ENCODE data around the gene BLVRA.

DNA sequence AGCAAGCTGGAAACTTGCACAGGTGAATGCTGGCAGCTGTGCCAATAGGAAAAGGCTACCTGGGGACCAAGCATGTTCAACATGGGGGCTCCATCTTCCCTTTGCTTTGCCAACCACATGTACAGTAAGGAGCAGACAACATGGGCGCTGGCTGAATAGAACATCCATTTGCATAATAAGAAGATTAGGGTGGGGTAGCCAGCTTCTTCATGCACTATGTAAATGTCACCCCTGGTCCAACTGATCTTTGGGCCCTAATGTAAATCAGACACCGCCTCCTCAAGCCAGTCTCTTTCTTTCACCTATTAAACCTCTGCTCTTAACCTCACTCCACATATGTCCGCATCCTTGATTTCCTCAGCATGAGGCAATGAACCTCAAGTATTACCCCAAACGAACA, 84.8 kb downstream of the BLVRA start:
- TF ChIP-seq, protein P1, sequence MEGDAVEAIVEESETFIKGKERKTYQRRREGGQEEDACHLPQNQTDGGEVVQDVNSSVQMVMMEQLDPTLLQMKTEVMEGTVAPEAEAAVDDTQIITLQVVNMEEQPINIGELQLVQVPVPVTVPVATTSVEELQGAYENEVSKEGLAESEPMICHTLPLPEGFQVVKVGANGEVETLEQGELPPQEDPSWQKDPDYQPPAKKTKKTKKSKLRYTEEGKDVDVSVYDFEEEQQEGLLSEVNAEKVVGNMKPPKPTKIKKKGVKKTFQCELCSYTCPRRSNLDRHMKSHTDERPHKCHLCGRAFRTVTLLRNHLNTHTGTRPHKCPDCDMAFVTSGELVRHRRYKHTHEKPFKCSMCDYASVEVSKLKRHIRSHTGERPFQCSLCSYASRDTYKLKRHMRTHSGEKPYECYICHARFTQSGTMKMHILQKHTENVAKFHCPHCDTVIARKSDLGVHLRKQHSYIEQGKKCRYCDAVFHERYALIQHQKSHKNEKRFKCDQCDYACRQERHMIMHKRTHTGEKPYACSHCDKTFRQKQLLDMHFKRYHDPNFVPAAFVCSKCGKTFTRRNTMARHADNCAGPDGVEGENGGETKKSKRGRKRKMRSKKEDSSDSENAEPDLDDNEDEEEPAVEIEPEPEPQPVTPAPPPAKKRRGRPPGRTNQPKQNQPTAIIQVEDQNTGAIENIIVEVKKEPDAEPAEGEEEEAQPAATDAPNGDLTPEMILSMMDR (IDR thresholded peaks at IDR 0.05; ENCODE audit: low read depth, low read length, poor library complexity, severe bottlenecking), result no peak
- no peak for TF ChIP-seq EZH2phosphoT487 (IDR thresholded peaks at IDR 0.05; ENCODE audit: borderline replicate concordance, low read length)
